Testis (tissue), 2 donors: Measurements from ENCODE around the gene CA6.

ENCODE experiments used
- CTCF ChIP-seq, 3 experiments: fragments of 450-650 bp in 2 of 3; fragments of 200-600 bp in 1 of 3; sonication (generic) in 1 of 3; IDR thresholded peaks; one replicate each; pipeline ENCODE4 v1.5.1; 2016 to 2019; ENCODE audit warnings: antibody characterized with exemption in 3 of 3, mild to moderate bottlenecking in 2 of 3, moderate library complexity in 1 of 3
- POLR2A ChIP-seq: fragments of 450-650 bp; IDR thresholded peaks from one replicate; pipeline ENCODE4 v1.6.1; 2017; ENCODE audit warnings: antibody characterized with exemption, mild to moderate bottlenecking, moderate library complexity

GRCh38 chr1:9020305-9020704 is 74.6 kb downstream of the CA6 start:
- TF ChIP-seq POLR2A (no peak), CTCF (IDR thresholded peaks at IDR 0.05) (no peak)
